ENCODE data around the gene DLG5.

The DLG5 gene

GRCh38 chr10:77884181-77884580 is 42.4 kb downstream of the DLG5 start:
- Histone ChIP-seq H3K9ac (ENCODE audit: low read depth, low read length, poor library complexity, severe bottlenecking) (no peak overlapping the region), H3K4me3 (ENCODE audit: low read length, poor library complexity, severe bottlenecking) (no peak overlapping the region), H3K79me2 (ENCODE audit: insufficient read depth, low read length) (peaks cover 67% of the 10 kb centered on the region), H4K20me1 (ENCODE audit: insufficient read depth, low read length, poor library complexity, severe bottlenecking) (no peaks in the 10 kb centered on the region), H3K4me1 (ENCODE audit: insufficient read depth, low read length, poor library complexity, severe bottlenecking) (peaks cover 3% of the 10 kb centered on the region), H3K9me3 (ENCODE audit: insufficient read depth, low read depth, low read length) (no peaks in the 10 kb centered on the region), H3K36me3 (ENCODE audit: insufficient read depth, low read length) (no peaks in the 10 kb centered on the region; the same call in 1 of the 2 replicates), H3F3A (ENCODE audit: low read depth) (no peaks in the 10 kb centered on the region), H2AFZ (ENCODE audit: low read length) (no peak overlapping the region), H3K27me3 (ENCODE audit: insufficient read depth, low read length, poor library complexity, severe bottlenecking) (no peaks in the 10 kb centered on the region), H3K9me2 (replicated peaks; ENCODE audit: low read depth, low read length) (no peaks in the 10 kb centered on the region), H3K4me2 (ENCODE audit: low read depth, low read length, poor library complexity, severe bottlenecking) (no peak overlapping the region)
- TF ChIP-seq CTCF (conservative IDR thresholded peaks at IDR 0.05; ENCODE audit: low read length) (no peak), EZH2phosphoT487 (IDR thresholded peaks at IDR 0.05; ENCODE audit: borderline replicate concordance) (no peak)

- Histone ChIP-seq H3K4me1 (ENCODE audit: insufficient read depth, low read length, poor library complexity, severe bottlenecking) (peaks cover 24% of the 10 kb centered on the region), H3K9ac (ENCODE audit: low read depth, low read length, poor library complexity, severe bottlenecking) (no peak overlapping the region), H3K36me3 (ENCODE audit: insufficient read depth, low read length) (no peaks in the 10 kb centered on the region; the same call in 1 of the 2 replicates), H3K9me2 (replicated peaks; ENCODE audit: low read depth, low read length) (no peaks in the 10 kb centered on the region), H3F3A (ENCODE audit: low read depth) (no peaks in the 10 kb centered on the region), H3K27me3 (ENCODE audit: insufficient read depth, low read length, poor library complexity, severe bottlenecking) (no peaks in the 10 kb centered on the region), H3K9me3 (ENCODE audit: insufficient read depth, low read depth, low read length) (no peaks in the 10 kb centered on the region), H3K4me2 (ENCODE audit: low read depth, low read length, poor library complexity, severe bottlenecking) (no peak overlapping the region), H4K20me1 (ENCODE audit: insufficient read depth, low read length, poor library complexity, severe bottlenecking) (no peaks in the 10 kb centered on the region), H3K4me3 (ENCODE audit: low read length, poor library complexity, severe bottlenecking) (no peak overlapping the region), H2AFZ (ENCODE audit: low read length) (no peak overlapping the region), H3K79me2 (ENCODE audit: insufficient read depth, low read length) (peaks cover 69% of the 10 kb centered on the region)
- no peak for TF ChIP-seq EZH2phosphoT487 (IDR thresholded peaks at IDR 0.05; ENCODE audit: borderline replicate concordance)
- TF ChIP-seq CTCF (conservative IDR thresholded peaks at IDR 0.05; ENCODE audit: low read length): no peak
Observed at GRCh38 chr10:77881636-77882035, 44.9 kb downstream of the DLG5 start.

- TF ChIP-seq EZH2phosphoT487 (IDR thresholded peaks at IDR 0.05; ENCODE audit: borderline replicate concordance) (no peak), CTCF (conservative IDR thresholded peaks at IDR 0.05; ENCODE audit: low read length) (no peak)
- no peaks in the 10 kb centered on the region; the same call in 1 of the 2 replicates for H3K36me3 ChIP-seq (ENCODE audit: insufficient read depth, low read length)
- H3K9me2 ChIP-seq (replicated peaks; ENCODE audit: low read depth, low read length): no peaks in the 10 kb centered on the region
- no peaks in the 10 kb centered on the region for H3F3A ChIP-seq (ENCODE audit: low read depth)
- H3K9me3 ChIP-seq (ENCODE audit: insufficient read depth, low read depth, low read length): no peaks in the 10 kb centered on the region
- no peak overlapping the region for H3K9ac ChIP-seq (ENCODE audit: low read depth, low read length, poor library complexity, severe bottlenecking)
- no peaks in the 10 kb centered on the region for H3K27me3 ChIP-seq (ENCODE audit: insufficient read depth, low read length, poor library complexity, severe bottlenecking)
- H4K20me1 ChIP-seq (ENCODE audit: insufficient read depth, low read length, poor library complexity, severe bottlenecking): no peaks in the 10 kb centered on the region
- no peak overlapping the region for H3K4me2 ChIP-seq (ENCODE audit: low read depth, low read length, poor library complexity, severe bottlenecking)
- H3K79me2 ChIP-seq (ENCODE audit: insufficient read depth, low read length): peaks cover 67% of the 10 kb centered on the region
- H2AFZ ChIP-seq (ENCODE audit: low read length): no peak overlapping the region
- no peak overlapping the region for H3K4me3 ChIP-seq (ENCODE audit: low read length, poor library complexity, severe bottlenecking)
- peaks cover 24% of the 10 kb centered on the region for H3K4me1 ChIP-seq (ENCODE audit: insufficient read depth, low read length, poor library complexity, severe bottlenecking)
Observed at GRCh38 chr10:77881222-77881621, 45.3 kb downstream of the DLG5 start.

Data from Loucy (cell line).